HG02973 (cell line): ENCODE data around the gene WWC1.
"Not testable (repeated sequence)": the region's sequence is repeated elsewhere in the genome, so short reads cannot be mapped to it uniquely, and the experiment has no call there.

Source experiments
- ATAC-seq: cut with Tn5 transposase; IDR thresholded peaks from one replicate; pipeline ENCODE4 v1.9.1; 2021; ENCODE audit warnings: moderate library complexity; ENCODE audit not compliant: unreplicated experiment

WWC1 gene

DNA sequence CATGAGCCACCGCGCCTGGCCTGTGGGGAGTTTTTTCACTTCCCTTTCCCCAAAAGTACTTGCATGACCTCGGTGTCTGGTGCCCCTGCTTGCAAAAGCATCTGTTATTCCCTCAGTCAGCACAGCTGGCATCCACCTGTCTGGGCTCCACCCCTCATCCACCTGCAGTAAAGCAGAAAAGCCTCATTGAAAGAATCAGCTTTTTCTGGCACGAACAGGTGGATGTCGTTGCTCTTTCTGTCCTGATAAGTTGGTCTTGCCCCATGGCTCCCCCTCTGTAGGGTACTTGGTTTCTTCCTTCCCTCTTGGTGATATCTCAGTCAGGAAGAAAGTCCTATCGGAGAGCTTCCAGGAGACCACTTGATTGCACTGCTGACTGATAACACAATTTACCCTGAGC, 37.4 kb downstream of the WWC1 start:
- ATAC-seq = peak; percentile 47

DNA sequence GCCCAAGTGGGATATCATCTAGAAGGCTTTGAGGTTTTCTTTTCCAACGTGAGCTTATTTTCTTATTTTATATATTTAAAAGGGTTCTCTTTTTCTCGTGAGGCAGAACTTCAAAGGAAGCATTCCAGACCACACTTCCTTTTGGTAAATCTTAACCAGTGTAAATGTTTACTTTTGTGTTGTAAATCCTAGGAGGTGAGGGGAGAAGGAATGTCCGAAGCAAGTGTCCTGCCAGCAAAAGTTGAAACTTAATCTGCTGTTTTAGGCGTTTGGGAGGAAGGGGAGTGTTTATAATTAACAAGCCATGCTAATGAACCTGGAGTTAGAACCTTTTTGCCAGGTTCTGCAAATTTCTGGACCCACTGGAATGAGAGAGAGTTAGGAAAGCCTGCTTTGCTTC, 37.9 kb downstream of the WWC1 start:
- ATAC-seq = no peak

DNA sequence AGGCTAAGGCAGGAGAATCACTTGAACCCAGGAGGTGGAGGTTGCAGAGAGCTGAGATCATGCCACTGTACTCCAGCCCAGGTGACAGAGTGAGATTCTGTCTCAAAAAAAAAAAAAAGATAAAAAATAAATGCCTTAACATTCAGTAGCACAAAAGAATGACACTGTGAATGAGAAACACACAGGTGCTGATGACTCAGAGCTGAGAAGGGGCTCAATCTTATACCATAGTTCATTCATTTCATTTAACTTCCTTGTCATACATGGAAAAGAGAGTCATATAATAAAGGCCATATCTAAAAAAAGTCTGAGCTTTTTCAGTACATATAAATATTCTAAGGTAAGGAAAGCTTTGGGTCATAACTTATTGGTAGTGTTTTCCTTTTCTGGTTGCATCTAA, 40.6 kb downstream of the WWC1 start:
- no peak for ATAC-seq

DNA sequence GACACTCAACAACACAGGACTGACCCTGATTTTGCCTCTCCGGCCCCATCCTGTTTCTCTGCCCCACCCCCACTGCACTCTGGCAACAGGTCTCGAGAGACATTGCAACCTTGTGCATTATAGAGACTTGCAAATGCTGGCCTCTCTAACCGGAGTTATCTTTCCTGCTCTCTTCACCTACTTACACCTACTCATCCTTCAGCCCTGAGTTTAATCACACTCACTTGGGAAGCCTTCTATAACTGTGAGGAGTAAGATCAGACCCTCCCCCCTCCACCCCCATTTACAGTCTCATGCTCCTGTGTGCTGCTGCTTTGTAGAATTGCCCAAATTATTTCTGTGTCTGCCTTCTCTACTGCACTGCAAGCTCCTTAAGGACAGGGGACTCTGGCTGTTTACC, 42.8 kb downstream of the WWC1 start:
- no peak for ATAC-seq

DNA sequence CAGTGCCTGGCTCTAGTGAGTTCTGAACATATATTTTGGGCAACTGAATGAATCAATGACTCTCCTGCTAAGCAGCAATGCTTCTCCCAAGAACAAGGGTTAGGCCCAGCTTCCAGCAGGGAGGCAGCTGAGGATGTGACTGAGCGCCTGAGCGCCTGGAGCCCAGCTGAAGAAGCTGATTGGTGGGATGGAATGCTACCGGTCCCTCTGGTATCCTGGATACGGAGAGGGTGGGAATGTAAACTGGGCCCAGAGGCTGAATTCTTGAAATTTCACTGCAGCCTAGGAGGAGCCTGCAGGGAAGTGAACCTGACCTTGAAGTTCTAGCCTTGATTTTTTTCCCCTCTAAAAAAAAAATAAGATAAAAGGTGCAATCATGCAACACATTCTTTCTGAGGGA, 43.2 kb downstream of the WWC1 start:
- no peak for ATAC-seq

DNA sequence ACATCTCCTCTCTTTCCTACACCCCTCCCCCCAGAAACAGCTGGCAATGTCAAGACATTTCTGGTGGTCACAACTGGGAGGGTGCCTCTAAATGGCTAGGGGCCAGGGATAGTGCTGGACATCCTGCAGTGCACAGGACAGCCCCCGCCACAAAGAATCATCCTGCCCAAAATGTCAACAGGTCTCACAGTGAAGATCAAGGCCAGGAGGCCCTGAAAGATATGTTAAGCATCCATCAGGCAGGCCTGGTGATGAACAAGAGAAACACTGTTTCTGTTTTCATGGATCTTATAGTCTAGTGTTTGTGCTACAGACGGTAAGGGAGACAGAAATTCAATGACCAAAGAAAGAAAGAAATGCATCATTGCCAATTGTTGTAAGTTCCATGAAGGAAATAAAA, 45.9 kb downstream of the WWC1 start:
- no peak for ATAC-seq

DNA sequence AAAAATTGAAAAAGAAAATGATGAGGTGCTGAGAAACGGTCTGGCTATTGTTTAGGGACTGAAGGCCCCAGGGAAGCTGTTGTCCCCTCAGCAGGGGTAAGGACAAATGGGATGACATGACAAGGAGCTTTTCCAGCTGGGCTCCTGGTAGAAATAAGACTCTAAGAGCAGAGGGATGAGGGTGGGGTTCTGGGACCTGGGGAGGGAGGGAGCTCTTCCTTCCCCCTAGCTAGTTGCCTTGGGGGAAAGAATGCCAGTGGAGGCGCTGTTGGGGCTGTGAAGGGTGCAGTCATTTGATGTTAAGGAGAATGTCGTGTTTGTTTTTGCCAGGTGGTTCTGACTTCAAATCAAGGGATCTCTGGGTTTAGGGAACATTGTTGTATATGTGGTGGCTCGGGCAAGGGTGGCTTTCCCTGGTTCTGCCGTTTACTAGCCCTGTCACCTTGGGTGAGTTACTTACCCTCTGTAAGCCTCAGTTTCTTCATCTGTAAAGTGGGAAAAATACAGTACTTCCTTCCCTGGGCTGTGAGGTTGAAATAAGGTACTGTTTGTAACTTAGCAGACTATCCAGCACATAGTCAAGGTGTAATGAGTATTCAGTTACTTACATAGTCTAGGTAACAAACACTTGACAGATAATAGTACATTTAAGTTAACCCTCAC, 47.8 kb downstream of the WWC1 start:
- no peak for ATAC-seq

DNA sequence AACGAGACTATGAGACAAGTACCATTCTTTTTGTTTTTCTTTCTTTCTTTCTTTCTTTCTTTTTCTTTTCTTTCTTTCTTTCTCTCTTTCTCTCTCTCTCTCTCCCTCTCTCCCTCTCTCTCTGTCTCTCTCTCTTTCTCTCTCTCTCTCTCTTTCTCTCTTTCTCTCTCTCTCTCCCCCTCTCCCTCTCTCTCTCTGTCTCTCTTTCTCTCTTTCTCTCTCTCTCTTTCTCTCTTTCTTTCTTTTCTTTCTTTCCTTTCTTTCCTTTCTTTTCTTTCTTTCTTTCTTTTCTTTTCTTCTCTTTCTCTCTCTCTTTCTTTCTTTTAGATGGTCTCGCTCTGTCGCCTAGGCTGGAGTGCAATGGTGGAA, 48.3 kb downstream of the WWC1 start:
- not testable (repeated sequence) for ATAC-seq

DNA sequence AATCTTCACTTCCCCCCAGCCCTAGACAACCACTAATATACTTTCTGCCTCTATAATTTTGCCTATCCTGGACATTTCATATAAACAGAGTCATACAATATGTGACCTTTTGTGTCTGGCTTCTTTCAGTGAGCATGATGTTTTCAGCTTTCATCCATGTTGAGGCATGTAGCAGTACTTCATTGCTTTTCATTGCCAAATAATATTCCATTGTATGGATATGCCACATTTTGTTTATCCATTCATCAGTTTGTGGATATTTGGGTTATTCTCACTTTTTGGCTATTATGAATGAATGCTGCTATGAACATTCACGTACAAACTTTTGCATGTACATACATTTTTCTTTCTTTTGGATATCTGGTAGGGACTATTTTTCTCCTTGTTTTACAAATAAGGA, 49.0 kb downstream of the WWC1 start:
- no peak for ATAC-seq

DNA sequence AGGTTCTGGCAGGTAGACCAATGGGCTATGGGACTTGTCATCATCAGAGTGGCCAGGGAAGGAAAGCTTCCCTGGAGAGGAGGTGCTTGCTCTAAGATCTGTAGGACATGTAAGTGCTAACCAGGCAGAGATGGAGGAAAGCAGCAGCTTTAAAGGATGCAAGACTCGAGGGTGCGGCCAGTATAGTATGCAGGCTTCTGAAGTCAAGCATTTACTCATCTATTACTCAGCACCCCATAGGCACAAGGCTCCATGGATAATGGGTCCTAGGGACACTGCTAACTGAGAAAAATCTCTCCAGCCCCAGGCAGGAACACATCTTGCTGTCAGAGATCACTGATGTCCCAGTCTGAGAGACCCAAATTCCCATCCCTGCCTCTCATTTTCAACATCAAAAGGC, 49.7 kb downstream of the WWC1 start:
- no peak for ATAC-seq

DNA sequence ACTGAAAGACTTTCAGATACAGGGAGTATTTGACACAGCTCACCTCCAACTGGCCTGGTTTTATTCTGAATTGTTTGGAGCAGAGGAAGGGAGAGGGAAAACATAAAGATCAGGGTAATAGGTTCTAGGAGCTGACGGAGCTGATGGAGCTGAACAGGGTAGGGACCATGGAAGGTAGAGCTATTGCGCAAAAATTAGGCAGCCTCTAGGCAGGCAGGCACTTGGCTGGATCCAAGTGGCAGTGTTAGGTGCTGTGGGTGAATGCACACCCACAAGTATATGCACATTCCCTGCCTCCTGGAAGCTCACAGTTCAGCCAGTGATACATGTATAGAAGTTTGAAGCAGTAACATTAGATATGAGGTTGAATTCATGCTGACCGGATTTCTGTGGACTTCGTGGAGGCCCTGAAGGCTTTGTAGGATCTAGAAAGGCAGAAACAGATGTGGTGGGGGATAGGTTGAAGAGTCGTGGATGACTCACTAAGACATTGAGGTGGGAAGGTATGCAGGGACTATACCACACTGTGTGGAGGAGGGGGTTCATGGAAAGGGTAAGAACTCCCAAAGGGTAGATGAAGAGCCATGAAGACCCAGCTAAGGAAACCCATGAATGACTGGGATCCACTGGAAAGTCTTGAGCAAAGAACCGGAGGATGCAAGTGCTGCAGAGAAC, 50.8 kb downstream of the WWC1 start:
- no peak for ATAC-seq

DNA sequence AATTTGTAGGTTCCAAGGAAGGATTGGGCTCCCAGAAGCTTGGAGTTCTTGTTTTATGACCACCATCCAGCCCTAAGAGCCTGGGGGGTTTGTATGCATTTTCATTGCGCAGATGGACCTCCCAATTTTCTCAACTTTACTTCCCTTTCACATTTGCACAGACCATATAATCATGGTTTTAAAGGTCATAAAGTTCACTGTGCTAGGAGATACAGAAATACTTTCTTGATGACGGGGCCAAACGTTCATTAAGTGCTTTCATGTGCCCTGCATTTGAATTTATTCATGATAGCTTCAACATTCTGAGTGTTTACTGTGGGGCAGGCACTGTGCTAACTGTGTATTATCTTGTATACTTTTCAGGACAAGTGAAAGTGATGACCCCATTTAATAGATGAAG, 51.5 kb downstream of the WWC1 start:
- no peak for ATAC-seq

DNA sequence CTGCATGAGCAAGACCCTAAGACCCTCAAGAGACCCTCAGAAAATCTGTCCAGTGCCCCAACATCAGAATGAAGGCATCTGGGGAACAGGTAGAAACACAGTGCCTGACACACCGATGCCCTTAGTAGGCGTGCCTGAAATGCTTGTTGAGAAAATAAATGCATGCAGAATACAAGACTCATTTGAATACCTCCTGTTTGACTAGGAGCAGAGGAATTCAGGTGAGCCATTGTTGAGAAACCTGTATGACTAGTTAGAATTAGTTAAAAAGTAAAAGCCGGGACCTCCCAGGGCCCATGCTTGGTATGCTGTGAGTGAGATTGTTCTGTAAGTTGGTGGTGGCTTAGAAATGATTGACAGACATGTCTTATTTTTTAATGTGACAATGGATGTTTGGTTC, 55.0 kb downstream of the WWC1 start:
- ATAC-seq = no peak

DNA sequence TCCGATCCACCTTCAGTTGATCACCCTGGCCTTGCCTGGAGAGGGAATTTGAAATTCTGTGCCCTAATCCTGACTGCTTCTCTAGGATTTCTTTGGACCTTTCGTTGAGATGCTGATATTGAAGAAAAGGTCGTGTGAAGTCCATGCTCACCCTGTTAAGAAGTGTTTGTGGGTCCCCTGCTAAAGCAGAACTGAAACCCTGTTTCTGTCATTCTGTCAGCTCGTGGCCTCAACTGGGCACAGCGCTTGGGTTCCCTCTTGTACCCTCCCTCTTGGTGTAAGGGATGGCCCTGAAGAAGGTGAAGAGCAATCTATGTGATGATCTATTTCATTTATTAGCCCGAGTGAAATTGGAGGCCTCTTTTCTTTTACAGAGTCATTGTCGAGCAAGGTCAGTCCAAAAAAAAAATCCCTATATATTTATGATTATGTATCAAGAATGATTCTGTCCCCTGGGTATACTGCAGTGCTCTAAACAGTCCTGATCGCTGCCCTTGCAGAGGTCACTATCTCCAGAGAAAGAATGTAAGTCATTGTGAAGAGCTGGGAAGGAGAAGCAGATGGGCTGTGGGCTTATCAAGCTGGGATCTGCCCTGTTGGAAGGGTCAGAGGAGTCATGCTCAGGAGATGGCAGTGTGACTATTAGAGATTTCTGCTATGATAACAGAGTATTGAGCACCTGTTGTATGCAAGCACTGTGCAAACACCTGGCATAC, 56.1 kb downstream of the WWC1 start:
- ATAC-seq = no peak

DNA sequence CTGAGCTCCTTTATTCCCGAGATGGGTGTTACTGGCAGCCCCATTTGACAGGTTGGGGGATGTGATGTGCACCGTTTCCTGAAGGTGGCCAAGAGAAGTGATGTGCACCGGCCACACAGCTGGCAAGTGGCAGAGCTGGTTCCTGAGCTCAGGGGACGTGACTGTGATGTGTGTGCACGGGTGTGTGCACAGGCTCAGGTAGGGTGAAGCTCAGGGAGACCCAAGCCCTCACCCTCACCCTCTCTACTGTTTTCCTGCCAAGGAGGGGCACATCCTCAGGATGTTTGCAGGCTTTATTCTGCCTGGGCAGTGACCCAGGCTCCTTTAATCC, 56.6 kb downstream of the WWC1 start:
- no peak for ATAC-seq

DNA sequence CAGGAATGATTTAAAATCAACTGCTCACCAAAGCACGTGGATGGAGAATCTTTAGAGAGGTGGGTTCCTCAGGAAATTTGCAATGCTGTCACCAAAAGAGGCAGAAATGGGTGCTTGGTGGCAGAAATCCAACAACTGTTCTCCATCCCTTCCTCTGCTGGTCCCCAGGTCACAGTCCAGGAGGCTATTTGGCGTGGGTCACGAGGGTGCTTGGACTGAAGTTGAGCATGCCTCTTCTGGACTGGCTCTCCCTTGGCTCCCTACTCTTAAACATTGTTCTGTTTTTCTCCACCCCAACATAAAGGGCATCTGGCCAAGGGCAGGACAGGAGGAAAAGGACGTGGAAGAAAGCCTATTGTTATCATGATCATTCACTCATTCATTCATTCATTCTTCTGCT, 58.9 kb downstream of the WWC1 start:
- no peak for ATAC-seq

DNA sequence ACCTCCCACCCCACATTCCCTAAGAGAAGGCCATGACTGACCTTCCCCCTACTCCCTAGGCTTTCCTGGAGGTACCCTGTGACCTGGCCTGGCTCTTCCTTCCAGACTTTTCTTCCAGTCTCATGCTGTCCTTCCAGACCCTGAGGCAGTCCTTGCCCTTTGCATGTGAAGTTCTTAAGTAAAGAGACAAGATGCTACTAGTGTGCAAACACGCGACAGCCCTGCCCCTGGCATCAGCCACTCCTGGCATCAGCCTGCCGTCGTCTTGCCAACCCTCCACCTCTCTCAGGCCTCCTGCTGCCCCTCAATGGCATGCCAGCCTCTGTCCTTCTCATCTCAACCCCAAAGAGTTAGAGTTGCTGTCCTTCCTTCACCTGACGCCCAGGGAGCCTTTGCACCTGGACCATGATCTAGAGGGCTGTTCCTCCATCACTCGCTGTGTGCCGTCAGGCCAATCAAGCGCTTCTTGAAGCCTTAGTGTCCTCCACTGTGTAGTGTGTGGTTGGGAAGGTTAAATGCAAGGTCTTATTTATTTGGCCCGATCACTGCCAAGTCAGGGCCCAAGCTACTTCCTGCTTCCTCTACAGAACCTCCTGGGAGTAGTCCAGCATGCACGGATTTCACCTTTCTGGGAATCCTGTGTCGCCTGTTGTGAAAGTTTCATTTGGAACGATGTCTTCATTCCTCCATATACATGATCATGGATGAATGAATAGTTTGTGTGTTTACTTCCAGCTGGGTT, 61.9 kb downstream of the WWC1 start:
- no peak for ATAC-seq

DNA sequence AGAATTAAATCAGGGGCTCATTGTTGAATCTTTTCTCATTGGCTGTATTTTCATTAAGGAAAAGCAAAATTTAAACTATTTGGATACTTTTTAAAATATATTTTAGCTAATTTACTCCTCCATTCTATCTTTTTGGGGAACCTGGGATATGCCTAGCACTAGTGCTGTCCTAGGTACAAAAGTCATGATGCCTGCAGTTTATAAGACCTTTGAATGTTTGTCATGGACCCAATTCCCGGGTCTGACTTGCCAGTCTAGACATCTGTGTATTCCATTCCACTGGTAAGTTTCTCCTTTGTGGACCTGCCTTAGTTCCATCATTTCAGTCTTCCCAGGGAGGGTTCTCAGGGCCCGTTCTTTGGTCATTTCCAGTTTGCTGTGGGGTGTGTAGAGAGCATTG, 63.0 kb downstream of the WWC1 start:
- no peak for ATAC-seq

DNA sequence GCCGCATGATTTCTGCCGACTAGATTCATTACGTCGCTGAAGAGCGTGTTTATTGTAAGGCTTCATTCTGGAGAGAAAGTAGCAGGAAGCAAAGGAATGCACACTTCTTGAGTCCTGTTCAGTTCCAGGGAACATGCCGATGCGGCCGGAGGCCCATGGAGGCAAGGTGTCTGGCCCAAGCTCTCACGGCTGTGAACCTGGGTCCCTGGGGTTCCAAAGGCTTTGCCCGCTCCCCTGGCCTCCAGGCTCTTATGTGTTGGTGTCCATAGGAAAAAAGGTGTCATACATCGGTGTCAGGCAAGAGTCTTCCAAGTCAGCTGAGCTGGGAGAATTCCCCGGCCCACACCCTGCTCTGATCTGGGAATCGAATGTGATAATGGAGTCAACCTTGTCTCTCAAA, 64.7 kb downstream of the WWC1 start:
- ATAC-seq = no peak

DNA sequence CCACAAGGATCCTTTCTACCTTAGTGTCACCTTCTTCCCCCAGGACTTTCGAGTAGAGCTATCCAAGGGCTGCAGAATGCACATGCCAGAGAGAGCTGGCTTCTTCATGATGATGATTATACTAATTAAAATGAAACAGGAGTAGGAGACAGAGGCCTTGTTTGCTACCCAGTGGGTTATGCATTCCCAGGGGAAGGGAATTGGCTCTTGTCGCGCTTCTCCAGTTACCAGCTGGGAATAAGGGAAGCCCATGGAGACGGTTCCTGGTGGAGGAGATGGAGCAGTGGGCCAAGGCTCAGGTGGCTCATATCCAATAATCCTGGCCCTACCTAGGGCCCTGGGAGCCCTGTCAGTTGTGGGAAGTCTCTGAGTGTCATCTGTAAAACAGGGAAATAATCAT, 65.1 kb downstream of the WWC1 start:
- ATAC-seq = no peak

DNA sequence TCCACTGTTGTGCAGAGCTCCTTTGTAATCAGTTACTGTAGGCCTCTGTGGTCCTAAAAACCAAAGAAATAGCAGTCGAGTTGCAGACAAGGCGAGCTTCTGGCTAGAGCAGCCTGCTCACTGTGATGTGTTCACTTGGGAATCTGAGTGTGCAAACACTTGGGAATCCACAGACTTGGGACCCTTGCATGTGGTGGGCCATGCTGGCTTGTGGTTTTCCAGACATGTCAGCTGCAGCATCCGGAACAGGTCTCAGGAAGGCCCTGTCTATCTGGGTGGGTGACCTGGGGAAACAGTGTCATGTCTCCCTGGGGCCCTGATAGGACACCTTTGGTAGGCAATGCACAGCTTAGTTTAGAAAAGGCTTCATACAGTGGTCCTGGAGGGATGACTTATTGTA, 66.4 kb downstream of the WWC1 start:
- no peak for ATAC-seq
